Measurements from ENCODE around the gene OR2K2. TPM values are rescaled to one million over a fixed set of nuclear protein-coding genes. Genes with fewer than 3 reads are reported as not detected.
"Not testable (repeated sequence)": the region's sequence is repeated elsewhere in the genome, so short reads cannot be mapped to it uniquely, and the experiment has no call there.

The OR2K2 gene
- polyA plus RNA-seq, 3 donors, result not detected

- intact Hi-C loops (cut with micrococcal nuclease), result no loop called here
- Histone ChIP-seq H3K4me2 (replicated peaks; ENCODE audit: extremely low read depth, low read length, poor library complexity, severe bottlenecking) (no peak overlapping the region), H3K9ac (ENCODE audit: insufficient read depth, low read length, poor library complexity, severe bottlenecking) (no peak overlapping the region), H3K27me3 (ENCODE audit: control insufficient read depth in 2 of 2, insufficient read depth in 2 of 2, low read length in 2 of 2) (no peaks in the 10 kb centered on the region), H3K36me3 (replicated peaks in 1 of 2; ENCODE audit: control insufficient read depth in 1 of 2, insufficient read depth in 2 of 2, low read length in 2 of 2) (no peaks in the 10 kb centered on the region), H3K79me2 (ENCODE audit: insufficient read depth, low read length) (no peaks in the 10 kb centered on the region), H3K27ac (ENCODE audit: low read depth in 1 of 2, low read length in 2 of 2) (no peak overlapping the region), H3K4me3 (replicated peaks in 1 of 3; ENCODE audit: low read depth in 2 of 3, low read length in 3 of 3) (no peak overlapping the region), H2AFZ (ENCODE audit: insufficient read depth, low read depth, low read length, poor library complexity, severe bottlenecking) (no peak overlapping the region), H4K20me1 (ENCODE audit: insufficient read depth, low read length) (no peaks in the 10 kb centered on the region), H3K4me1 (ENCODE audit: control insufficient read depth in 1 of 2, insufficient read depth in 2 of 2, low read length in 2 of 2) (no peaks in the 10 kb centered on the region), H3K9me3 (replicated peaks in 1 of 2; ENCODE audit: control insufficient read depth in 1 of 2, insufficient read depth in 1 of 2, low read length in 2 of 2) (no peaks in the 10 kb centered on the region)
- Mint-ChIP-seq H3K9me3 (peaks cover 0 to 6% (median 0%) of the 10 kb centered on the region in 7 donors), H3K36me3 (no peaks in the 10 kb centered on the region), H3K27me3 (ENCODE audit: low read depth in 3 of 3) (peaks cover 0 to 3% (median 3%) of the 10 kb centered on the region in 3 donors), H3K4me3 (no peak overlapping the region), H3K27ac (no peak overlapping the region), H3K4me1 (no peaks in the 10 kb centered on the region)
- WGBS (ENCODE audit: insufficient coverage), result 76% methylated on average over 4 of the region's 5 CpGs
- no peak for DNase-seq
- TF ChIP-seq, protein P1, sequence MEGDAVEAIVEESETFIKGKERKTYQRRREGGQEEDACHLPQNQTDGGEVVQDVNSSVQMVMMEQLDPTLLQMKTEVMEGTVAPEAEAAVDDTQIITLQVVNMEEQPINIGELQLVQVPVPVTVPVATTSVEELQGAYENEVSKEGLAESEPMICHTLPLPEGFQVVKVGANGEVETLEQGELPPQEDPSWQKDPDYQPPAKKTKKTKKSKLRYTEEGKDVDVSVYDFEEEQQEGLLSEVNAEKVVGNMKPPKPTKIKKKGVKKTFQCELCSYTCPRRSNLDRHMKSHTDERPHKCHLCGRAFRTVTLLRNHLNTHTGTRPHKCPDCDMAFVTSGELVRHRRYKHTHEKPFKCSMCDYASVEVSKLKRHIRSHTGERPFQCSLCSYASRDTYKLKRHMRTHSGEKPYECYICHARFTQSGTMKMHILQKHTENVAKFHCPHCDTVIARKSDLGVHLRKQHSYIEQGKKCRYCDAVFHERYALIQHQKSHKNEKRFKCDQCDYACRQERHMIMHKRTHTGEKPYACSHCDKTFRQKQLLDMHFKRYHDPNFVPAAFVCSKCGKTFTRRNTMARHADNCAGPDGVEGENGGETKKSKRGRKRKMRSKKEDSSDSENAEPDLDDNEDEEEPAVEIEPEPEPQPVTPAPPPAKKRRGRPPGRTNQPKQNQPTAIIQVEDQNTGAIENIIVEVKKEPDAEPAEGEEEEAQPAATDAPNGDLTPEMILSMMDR (IDR thresholded peaks at IDR 0.05), result no peak
Observed at GRCh38 chr9:111305914-111306313, 24.1 kb downstream of the OR2K2 start.

DNA sequence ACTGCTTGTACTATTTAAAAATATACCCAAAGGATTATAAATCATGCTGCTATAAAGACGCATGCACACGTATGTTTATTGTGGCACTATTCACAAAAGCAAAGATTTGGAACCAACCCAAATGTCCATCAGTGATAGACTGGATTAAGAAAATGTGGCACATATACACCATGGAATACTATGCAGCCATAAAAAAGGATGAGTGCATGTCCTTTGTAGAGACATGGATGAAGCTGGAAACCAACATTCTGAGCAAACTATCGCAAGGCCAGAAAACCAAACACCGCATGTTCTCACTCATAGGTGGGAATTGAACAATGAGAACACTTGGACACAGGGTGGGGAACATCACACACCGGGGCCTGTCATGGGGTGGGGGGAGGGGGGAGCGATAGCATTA, 26.0 kb downstream of the OR2K2 start:
- H3K27me3 ChIP-seq (ENCODE audit: control insufficient read depth in 2 of 2, insufficient read depth in 2 of 2, low read length in 2 of 2); H4K20me1 ChIP-seq (ENCODE audit: insufficient read depth, low read length); H3K9me3 ChIP-seq (replicated peaks in 1 of 2; ENCODE audit: control insufficient read depth in 1 of 2, insufficient read depth in 1 of 2, low read length in 2 of 2); H3K4me3 ChIP-seq (replicated peaks in 1 of 3; ENCODE audit: low read depth in 2 of 3, low read length in 3 of 3); H3K4me3 Mint-ChIP-seq; H3K27ac Mint-ChIP-seq; H3K79me2 ChIP-seq (ENCODE audit: insufficient read depth, low read length); H3K9ac ChIP-seq (ENCODE audit: insufficient read depth, low read length, poor library complexity, severe bottlenecking); H3K27ac ChIP-seq (ENCODE audit: low read depth in 1 of 2, low read length in 2 of 2); H3K36me3 ChIP-seq (replicated peaks in 1 of 2; ENCODE audit: control insufficient read depth in 1 of 2, insufficient read depth in 2 of 2, low read length in 2 of 2); H3K27me3 Mint-ChIP-seq (ENCODE audit: low read depth in 3 of 3); H3K36me3 Mint-ChIP-seq; H3K4me1 ChIP-seq (ENCODE audit: control insufficient read depth in 1 of 2, insufficient read depth in 2 of 2, low read length in 2 of 2); intact Hi-C loops (cut with micrococcal nuclease); H3K4me2 ChIP-seq (replicated peaks; ENCODE audit: extremely low read depth, low read length, poor library complexity, severe bottlenecking); DNase-seq; H3K4me1 Mint-ChIP-seq; H3K9me3 Mint-ChIP-seq; H2AFZ ChIP-seq (ENCODE audit: insufficient read depth, low read depth, low read length, poor library complexity, severe bottlenecking): not testable (repeated sequence)
- WGBS (ENCODE audit: insufficient coverage), result no CpG with 5 or more reads among the region's 6 CpGs

Measured in CD14-positive monocyte (primary cell).